ENCODE measurements around the gene FSTL5.

Gene FSTL5

DNA sequence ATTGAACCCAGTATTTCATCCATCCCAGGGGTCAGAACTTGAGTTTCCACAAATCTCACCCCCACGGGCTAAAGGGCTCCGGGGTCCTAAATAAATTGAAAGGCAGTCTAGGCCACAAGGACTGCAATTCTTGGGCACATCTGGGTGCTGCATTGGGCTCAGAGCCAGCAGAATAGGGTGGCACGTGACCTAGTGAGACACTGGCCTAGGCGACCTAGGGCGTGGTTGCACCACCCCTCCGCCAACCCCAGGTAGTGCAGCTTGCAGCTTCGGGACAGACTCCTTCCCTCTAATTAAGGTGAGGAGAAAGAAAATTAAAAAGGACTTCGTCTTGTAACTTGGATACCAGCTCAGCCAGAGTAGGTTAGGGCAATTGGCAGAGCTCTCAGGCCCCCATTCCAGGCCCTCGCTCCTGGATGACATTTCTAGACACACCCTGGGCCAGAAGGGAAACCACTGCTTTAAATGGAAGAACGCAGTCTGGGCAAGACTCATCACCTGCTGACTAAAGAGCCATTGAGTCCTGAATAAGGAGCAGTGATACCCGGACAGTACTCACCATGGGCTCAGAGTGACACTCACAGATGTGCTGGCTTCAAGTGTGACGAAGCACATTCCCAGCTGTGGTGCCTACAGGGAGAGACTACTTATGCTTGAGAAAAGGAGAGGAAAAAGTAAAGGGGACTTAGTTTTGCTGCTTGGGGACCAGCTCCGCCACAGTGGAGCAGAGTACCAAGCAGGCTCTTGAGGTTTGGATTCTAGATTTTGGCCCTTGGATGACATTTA is 735.4 kb downstream of the FSTL5 start:
- DNase-seq = no peak

DNA sequence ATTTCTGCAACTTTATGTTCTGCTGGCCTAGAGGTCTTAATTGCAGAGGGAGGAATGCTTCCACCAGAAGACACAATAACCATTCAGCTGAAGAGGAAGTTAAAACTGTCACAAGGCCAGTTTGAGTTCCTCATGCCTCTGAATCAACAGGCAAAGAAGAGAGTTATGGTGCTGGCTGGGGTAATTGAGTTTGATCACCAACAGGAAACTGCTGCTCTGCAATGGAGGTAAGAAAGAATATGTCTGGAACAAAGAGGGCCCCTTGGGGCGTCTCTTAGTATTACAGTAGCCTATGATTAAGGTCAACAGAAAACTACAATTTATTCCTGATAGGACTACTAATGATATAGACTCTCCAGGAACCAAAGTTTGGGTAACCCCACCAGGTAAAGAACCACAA is 744.0 kb downstream of the FSTL5 start:
- no peak for DNase-seq

- no peak for DNase-seq
Observed at GRCh38 chr4:161411901-161412300, 751.9 kb downstream of the FSTL5 start.

GRCh38 chr4:161404346-161405110 is 759.3 kb downstream of the FSTL5 start:
- no peak for DNase-seq

GRCh38 chr4:161403781-161404180 is 760.0 kb downstream of the FSTL5 start:
- DNase-seq = no peak

DNA sequence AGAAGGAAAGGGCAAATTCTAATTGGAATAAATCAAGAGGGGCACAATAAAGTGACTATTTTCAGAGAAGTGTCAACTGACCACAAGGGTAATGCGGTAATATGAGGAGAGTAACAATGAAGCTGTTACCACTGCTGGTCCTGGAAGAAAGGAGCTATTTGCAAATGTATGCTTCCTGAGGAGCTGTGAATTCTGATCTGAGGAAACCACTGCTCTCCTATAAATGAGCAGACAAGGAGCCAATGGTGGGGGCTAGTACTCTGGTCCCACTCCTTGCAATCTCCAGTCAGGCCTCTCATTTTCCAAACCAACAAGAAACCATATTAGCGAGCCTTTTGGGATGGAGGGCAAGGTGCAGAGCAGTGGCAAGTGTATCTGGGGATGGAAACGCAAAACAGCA is 770.2 kb downstream of the FSTL5 start:
- DNase-seq = no peak

- no peak for DNase-seq
Observed at GRCh38 chr4:161382655-161383054, 781.1 kb downstream of the FSTL5 start.

DNA sequence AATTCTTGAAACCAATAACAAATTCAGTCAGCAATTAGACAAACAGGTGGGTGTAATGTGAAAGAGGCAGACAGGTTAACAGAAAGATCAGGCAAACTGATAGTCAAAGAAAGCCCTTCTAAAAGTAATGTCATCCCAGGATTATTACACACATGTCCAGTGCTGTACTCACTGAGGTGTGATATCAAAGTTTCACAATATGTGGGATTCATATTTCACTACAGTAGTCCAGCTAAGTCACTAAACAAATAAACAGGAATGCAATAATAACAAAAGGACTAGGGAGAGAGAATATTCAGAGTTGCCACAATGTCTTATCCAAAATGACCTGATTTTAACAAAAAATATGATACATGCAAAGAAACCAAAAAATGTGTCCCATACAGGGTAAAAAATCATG is 787.5 kb downstream of the FSTL5 start:
- DNase-seq = no peak

- DNase-seq = no peak
Observed at GRCh38 chr4:161364681-161365080, 799.1 kb downstream of the FSTL5 start.

- no peak for DNase-seq
Observed at GRCh38 chr4:161360982-161361381, 802.8 kb downstream of the FSTL5 start.

- no peak for DNase-seq
Observed at GRCh38 chr4:161359491-161359890, 804.3 kb downstream of the FSTL5 start.

DNA sequence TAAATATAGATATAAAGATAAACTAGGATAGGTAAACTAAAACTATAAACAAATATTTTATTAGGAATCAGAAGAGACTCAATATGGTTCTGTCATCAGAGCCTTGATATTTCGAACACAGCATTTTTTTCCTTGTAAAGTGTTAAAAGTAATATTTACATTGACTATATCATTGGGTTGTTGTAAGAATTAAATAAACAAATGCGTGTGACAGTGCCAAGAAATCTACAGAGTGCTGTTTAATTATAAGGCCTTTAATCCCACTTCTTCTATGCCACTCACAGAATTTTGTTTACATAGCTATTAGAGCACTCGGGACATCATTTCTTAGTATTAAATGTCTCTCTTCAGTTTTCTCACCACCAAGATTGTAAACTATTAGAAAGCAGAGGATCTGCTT is 807.4 kb downstream of the FSTL5 start:
- DNase-seq = no peak

DNA sequence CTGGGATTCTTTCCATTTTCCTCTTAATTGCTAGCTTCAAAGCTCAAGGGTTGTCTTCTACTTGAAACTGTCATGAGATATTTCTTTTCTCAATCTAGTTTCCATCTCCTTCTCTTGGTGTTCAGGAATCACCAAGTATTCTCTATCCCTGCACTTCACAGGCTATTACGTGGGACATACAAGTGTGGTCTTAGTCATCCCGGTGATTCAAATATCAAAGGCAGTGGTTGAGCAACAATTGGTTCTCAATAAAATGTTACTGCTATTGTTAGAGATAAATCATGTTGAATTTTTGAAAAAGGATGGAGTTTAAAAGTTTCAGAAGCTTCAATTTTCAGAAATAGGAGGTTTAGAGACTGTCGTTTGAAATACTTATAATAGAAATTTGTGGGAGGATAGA is 812.9 kb downstream of the FSTL5 start:
- no peak for DNase-seq

- no peak for DNase-seq
Observed at GRCh38 chr4:161345741-161346140, 818.1 kb downstream of the FSTL5 start.

DNA sequence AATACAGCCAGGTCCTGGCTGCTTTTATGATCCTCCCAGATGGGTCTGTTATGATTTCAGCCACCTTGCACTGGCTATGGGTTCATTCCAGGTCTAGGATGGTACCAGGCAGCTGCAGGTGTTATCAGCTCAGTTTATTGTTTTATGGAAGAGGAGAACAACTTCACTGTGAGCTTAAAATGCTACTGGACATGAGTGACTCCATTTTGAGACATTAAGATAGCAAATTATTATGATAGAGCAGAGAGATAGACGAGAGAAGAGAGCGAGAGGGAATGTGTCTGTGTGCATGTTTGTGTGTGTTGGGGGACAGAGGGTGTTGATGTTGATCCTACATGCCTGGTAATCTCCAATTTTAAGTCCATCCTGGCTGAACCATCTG is 820.2 kb downstream of the FSTL5 start:
- no peak for DNase-seq

DNA sequence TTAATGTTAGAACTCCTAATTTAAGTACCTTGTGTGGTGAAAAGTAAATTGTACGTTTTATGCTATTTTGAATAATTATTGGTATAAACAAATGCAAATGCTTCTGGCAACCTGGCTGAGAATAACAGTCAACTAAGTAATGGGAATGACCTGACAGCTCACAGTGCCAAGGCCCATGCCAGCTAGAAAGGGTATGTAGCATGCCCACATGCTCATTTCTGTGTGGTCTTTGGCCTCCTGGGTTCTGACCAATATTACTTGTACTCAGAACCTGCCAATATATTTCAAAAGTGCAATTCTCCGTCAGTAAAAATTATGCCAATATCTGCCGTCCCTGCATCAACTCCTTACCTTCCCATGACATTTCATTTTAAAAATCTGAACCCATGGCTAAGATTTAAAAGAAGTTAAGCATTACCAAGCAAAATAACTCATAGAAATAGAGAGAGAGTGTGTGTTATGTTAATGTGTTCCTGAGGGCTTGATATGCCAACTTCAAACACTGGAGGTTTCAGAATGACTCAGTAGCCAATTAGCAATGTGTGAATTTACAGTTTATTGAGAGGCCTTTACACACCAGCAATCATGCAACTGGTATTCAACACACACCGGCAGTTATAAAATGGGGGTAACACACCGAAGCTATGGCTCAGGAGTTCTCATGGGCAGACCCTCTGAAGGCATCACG is 820.8 kb downstream of the FSTL5 start:
- DNase-seq = no peak

DNA sequence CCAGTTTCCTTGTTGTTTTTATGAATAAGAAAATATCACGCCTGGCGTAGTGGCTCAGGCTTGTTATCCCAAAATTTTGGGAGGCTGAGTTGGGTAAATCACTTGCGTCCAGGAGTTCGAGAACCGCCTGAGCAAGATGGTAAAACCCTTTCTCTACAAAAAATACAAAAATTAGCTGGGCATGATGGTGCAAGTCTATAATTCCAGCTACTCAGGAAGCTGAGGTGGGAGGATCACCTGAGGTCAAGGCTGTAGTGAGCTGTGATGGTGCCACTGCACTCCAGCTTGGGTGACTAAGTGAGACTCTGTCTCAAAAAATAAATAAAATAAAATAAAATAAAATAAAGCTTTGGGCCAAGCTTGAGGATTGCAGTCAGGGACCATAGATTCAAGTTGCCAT is 827.2 kb downstream of the FSTL5 start:
- DNase-seq = no peak

DNA sequence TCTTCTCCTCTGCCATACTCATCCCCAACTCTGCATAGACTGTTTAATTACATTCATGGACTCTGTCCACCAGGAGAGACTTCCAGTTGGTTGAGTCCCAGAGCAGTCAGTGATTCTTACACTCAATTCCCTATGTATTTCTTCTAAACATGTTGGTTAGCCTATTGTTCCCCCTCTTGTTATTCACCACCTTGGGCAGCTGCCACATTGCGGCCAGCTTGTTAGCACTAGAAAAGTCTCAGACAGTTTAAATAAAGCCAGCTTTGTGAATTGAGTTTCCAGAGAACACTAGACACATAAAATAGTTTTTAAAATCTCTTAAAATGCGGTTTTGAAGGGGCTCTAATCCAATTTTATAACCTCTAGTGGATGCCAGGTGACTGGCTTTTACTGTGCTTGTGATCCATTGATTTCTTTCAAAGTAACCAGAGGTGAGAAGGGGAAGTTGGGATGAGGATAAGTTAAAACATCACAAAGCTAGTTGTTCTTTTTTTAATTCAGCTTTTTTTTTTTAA is 827.7 kb downstream of the FSTL5 start:
- no peak for DNase-seq
